GM19397 (cell line): Measurements from ENCODE around the gene UGT2A3.
"Not testable (repeated sequence)": the region's sequence is repeated elsewhere in the genome, so short reads cannot be mapped to it uniquely, and the experiment has no call there.

Source experiments
- ATAC-seq: cut with Tn5 transposase; IDR thresholded peaks from one replicate; pipeline ENCODE4 v1.9.1; 2021; ENCODE audit warnings: mild to moderate bottlenecking, moderate library complexity; ENCODE audit not compliant: unreplicated experiment

Gene UGT2A3

GRCh38 chr4:68951078-68951805 lies at the start of gene UGT2A3:
Gene UGT2A3, minus strand, starts transcription at chr4:68951804. Its CDS starts 44 bp downstream, at chr4:68951760.
- no peak for ATAC-seq

DNA sequence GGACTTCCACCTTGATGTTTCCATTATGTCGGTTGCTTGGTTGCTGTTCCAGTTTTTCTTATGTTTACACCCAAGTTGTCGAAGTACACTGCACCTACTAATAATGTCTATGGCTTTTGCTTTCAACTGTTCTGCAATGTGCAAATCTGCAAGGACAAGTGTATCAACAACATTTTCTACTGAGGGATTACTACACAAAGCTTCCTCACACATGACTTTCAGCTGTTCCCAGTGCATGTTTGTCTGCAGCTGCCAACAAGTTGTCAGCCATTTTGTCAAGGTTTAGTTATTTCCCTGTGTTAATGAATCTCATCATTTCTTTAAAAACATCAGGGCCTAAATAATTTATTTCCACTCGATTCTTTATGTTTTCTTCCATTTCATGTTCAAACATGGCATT lies 45.4 kb upstream of the UGT2A3 start:
- ATAC-seq: no peak

GRCh38 chr4:68995292-68995691 lies 43.7 kb upstream of the UGT2A3 start:
- ATAC-seq: no peak

DNA sequence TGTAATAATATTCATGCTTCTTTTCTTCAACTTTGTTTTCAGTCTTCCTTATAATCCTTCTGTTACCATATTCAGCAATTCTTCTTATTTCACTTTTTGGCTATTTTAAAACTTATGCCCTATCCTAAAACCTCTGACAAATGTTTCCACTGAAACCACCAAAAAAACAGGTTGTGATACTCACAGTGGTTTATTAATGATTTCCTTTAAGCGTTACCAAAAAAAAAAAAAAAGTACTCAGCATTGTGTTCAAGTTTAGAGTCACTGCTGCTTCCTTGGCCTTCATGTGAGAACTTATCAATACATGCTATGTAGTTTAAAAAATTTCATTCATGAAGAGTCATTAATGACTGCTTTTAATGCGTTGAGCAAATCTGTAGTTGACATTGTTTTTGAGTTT lies 35.4 kb upstream of the UGT2A3 start:
- no peak for ATAC-seq

DNA sequence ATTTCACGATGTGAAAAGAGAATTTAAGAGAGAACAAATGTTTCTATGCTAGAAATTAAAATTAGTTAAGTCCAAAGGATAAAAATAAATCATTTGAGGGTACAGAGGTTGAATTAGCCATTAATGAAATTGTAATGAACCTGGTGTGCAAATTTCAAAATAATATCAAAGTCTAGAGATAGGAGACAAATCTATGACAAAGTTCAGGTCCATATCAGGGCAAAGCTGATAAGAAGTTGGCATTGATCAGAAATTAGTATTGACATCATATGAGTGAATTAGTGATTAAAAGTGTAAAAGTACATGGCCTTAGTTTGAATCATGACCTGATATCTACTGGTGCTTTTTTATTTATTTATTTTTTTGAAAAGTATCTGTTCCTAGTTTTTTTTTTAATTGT lies 33.8 kb upstream of the UGT2A3 start:
- no peak for ATAC-seq

DNA sequence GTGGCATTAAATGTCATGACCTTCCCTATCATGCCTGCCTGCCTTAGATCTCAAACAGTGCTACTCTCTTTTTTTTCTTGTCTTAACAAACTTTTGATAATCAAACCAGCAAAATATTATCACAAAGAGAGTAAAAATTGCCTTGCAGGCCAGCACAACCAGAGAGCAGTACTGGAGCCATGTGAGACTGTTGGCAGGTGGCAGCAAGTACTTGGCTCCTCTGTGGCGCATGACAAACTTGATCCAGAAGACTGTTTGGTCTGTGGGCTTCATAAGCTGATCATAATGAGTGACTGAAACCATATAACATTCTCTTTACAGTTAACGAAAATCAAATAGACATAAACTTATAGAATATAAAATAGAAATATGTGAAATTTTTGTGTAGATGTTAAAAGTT lies 33.3 kb upstream of the UGT2A3 start:
- no peak for ATAC-seq

DNA sequence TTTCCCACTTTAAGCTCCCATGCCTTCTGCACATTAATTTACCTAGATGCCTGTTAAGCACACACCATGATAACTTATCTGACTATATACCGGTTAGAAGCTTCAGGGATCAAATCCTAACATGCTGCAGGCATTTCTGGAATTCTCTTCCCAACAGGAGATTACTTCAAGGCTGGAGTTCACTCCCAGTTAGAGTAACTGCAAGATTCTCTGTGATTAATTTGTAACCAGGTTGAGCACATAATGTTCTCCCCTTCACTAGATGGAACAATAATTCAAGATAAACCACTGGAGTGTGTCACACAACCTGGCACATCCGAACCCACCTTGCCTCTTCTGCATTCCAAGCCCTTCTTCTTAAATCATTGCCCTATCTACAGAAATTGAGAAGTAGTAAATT lies 11.8 kb upstream of the UGT2A3 start:
- ATAC-seq: no peak

DNA sequence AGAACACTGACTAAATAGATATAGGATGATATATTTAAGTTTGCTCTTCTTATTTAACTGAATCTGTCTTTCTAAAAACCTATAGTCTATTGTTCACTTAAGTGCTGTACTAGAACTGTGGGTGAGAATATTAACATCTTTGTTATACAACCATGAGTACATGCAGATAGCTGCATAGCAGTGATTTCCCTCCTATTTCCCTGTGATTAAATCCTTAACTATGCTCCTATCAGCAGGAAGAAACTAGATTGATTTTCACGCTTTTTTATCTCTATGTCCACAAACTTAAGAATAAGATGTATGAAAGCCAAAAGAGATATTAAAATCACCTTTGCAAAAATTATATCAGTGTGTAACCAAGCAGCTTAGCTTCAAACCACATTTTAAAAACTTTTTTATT lies 11.3 kb upstream of the UGT2A3 start:
- ATAC-seq: no peak

GRCh38 chr4:68960294-68961163 lies 8.9 kb upstream of the UGT2A3 start:
- no peak for ATAC-seq

- ATAC-seq: not testable (repeated sequence)
These were observed 7.5 kb upstream of the UGT2A3 start for GRCh38 chr4:68959085-68959484.

- ATAC-seq: no peak
These were observed 2.5 kb upstream of the UGT2A3 start for GRCh38 chr4:68954126-68954525.

DNA sequence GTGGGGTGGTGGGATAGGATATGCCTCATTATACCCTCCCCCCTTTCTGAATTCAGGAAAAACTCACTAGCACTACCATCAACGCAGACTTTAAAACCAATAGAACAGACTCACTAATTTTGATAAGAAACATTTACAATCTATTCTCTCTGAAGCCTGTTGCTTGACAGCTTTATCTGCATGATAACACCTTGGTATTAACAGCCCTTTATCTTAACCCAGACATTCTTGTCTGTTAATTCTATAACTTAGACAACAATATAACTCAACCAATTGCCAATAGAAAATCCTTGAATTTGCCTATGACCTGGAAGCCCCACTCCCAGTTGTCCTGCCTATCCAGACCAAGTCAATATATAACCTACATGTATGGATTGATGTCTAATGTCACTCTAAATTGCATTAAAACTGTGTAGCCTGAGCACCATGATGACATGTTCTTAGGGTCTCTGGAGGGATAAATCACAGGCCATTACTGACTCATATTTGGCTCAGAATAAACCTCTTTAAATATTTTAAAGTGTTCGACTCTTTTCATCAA lies 1.5 kb upstream of the UGT2A3 start:
- no peak for ATAC-seq

GRCh38 chr4:68951806-68952585 lies 392 bp upstream of the UGT2A3 start:
- ATAC-seq: no peak

GRCh38 chr4:68950033-68950432 lies 1.6 kb downstream of the UGT2A3 start:
- ATAC-seq: no peak

DNA sequence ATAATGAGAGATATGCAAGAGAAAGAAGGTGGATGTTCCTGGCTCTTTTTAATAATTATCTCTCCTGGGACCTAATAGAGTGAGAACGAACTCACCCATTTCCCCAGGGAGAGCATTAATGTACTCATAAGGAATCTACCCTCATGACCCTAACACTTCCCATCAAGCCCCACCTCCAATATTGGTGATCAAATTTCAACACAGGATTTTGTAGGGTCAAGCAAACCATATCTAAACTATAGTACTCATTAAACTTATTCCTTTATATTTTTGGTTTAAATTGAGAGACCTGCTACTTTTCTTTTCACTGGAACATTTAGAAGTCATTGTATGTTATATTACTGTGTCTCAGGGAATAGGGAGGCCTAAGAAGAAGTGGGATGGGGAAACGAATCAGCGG lies 2.6 kb downstream of the UGT2A3 start:
- no peak for ATAC-seq

GRCh38 chr4:68948044-68948743 lies 3.4 kb downstream of the UGT2A3 start:
- no peak for ATAC-seq

GRCh38 chr4:68929076-68929737 lies 22.4 kb downstream of the UGT2A3 start:
- ATAC-seq: no peak

DNA sequence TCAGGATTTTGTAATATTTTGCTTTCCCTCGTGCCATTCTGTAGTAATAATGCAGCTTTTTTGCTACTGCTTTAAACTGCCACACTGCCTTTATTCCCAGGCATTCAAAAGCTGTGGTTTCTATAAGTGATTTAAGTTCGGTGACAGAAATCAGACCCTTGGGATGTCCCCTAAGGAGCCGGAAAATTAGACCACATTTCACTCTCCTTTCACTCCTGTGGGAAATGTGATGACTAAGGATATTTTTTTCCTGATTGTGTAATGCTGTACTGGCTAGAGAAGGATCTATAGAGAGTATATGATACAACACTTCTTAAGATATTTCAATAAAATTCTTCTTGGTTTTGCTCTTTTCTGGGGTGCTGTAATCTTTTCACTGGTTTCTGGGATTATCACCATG lies 24.4 kb downstream of the UGT2A3 start:
- no peak for ATAC-seq

- ATAC-seq: not testable (repeated sequence)
These were observed 29.4 kb downstream of the UGT2A3 start for GRCh38 chr4:68922202-68922601.

GRCh38 chr4:68921051-68921450 lies 30.6 kb downstream of the UGT2A3 start:
- ATAC-seq: no peak
